ENCODE results near the gene GPR12.

GPR12 gene

DNA sequence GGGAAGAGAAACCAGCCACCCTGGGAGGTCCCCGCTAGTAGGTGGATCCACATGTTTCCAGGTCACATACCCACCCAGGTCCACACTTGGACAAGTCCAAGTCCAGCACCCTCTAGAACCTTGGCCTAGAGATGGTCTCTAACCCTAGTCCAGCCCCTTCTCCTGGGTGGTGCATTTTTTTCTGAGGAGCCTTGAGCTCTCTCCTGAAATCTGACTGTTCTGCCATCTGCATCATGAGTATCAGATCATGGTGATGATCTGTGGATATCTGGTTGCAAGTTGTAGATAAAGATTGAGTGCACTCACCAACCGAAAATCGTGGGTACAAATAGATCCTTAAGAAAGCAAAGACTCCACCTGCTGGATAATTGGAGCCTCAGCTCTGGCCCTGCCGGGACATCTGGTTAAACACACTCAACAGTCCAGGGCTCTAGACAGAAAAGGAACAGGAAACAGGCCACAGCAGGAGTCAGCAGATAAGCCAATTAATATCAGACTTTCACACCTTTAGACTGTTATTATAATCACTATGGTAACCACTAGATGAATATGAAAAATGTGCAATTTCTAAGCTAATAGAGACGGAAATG, 41.1 kb downstream of the GPR12 start:
- Histone ChIP-seq H3K27me3 (ENCODE audit: control insufficient read depth in 1 of 2, insufficient read depth in 2 of 2, low read length in 2 of 2) (no peaks in the 10 kb centered on the region), H3K9me3 (ENCODE audit: control insufficient read depth in 2 of 2, low read length in 2 of 2) (no peaks in the 10 kb centered on the region), H3K27ac (ENCODE audit: low read length) (no peak overlapping the region), H3K36me3 (ENCODE audit: control insufficient read depth in 2 of 2, insufficient read depth in 2 of 2, low read length in 2 of 2) (no peaks in the 10 kb centered on the region), H3K9ac (ENCODE audit: low read length in 2 of 2) (no peak overlapping the region), H3K4me1 (ENCODE audit: control insufficient read depth, insufficient read depth, low read length) (no peaks in the 10 kb centered on the region), H3K4me3 (ENCODE audit: low read length in 2 of 2) (no peak overlapping the region)

DNA sequence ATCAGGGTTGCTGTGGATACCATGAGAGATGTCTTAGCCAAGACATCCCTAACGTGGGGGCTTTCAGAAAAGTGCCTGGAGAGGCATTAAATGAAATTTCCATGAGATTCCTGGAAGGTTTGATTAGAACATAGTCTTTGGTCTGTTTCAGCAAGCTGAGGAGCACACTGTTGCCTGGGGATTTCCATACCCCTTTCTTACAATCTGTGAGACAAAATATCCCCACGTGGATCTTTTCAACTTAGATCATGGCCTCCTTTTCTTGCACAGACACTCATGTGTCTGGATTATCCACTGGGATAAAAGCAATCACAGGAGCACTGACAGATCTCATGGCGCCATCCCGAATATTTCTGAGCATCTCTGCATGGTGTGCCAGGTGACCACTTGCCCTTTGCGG, 41.7 kb downstream of the GPR12 start:
- Histone ChIP-seq H3K27me3 (ENCODE audit: control insufficient read depth in 1 of 2, insufficient read depth in 2 of 2, low read length in 2 of 2) (no peaks in the 10 kb centered on the region), H3K27ac (ENCODE audit: low read length) (no peak overlapping the region), H3K4me3 (ENCODE audit: low read length in 2 of 2) (no peak overlapping the region), H3K9ac (ENCODE audit: low read length in 2 of 2) (no peak overlapping the region), H3K9me3 (ENCODE audit: control insufficient read depth in 2 of 2, low read length in 2 of 2) (no peaks in the 10 kb centered on the region), H3K4me1 (ENCODE audit: control insufficient read depth, insufficient read depth, low read length) (no peaks in the 10 kb centered on the region), H3K36me3 (ENCODE audit: control insufficient read depth in 2 of 2, insufficient read depth in 2 of 2, low read length in 2 of 2) (no peaks in the 10 kb centered on the region)

DNA sequence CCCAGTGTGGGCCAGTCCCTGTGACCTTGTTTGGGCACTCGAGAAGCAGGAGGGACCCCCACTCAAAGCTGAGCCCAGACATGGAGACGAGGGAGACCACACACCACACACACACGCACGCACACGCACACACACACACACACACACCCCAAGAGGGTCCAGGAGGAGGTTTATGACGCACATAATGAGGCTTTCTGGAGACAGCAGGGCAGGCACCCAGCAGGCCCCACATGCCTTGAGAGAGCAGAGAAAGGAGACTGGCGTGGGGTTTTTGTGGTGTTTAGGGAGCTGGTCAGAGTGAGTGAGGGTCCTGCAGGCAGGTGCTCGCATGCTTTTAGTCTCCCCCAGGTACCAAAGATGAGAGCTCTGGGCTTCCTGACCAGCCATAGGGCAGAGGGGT, 42.4 kb downstream of the GPR12 start:
- no peaks in the 10 kb centered on the region for H3K36me3 ChIP-seq (ENCODE audit: control insufficient read depth in 2 of 2, insufficient read depth in 2 of 2, low read length in 2 of 2)

DNA sequence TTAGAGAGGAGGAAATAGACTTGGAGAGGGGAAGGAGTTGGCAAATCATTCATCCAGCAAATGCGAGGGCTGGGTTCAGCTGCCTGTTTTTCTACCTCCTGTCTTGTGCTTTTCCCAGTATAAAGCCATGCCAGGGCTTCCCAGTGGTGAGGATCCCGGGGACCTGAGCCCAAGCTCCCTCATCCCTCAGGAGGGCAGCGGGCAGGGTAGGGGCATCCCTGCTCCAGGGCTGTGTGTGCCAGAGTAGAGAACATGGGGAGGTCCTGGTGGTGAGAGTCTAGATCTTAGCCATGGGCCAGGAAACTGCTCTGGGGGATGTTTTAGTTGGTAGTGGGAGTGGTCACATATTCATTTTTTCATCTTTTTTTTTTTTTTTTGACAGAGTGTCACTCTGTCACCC, 43.6 kb downstream of the GPR12 start:
- Histone ChIP-seq H3K36me3 (ENCODE audit: control insufficient read depth in 2 of 2, insufficient read depth in 2 of 2, low read length in 2 of 2) (no peaks in the 10 kb centered on the region), H3K27ac (ENCODE audit: low read length) (no peak overlapping the region), H3K27me3 (ENCODE audit: control insufficient read depth in 1 of 2, insufficient read depth in 2 of 2, low read length in 2 of 2) (no peaks in the 10 kb centered on the region), H3K4me3 (ENCODE audit: low read length in 2 of 2) (no peak overlapping the region), H3K9me3 (ENCODE audit: control insufficient read depth in 2 of 2, low read length in 2 of 2) (peaks cover 5 to 8% of the 10 kb centered on the region in 2 donors), H3K4me1 (ENCODE audit: control insufficient read depth, insufficient read depth, low read length) (no peaks in the 10 kb centered on the region), H3K9ac (ENCODE audit: low read length in 2 of 2) (no peak overlapping the region)

More for the DNA sequence above, 42.4 kb downstream of the GPR12 start:
- H3K9ac ChIP-seq (ENCODE audit: low read length in 2 of 2) = no peak overlapping the region
- no peaks in the 10 kb centered on the region for H3K27me3 ChIP-seq (ENCODE audit: control insufficient read depth in 1 of 2, insufficient read depth in 2 of 2, low read length in 2 of 2)
- H3K4me3 ChIP-seq (ENCODE audit: low read length in 2 of 2) = no peak overlapping the region
- no peak overlapping the region for H3K27ac ChIP-seq (ENCODE audit: low read length)
- no peaks in the 10 kb centered on the region for H3K4me1 ChIP-seq (ENCODE audit: control insufficient read depth, insufficient read depth, low read length)
- H3K9me3 ChIP-seq (ENCODE audit: control insufficient read depth in 2 of 2, low read length in 2 of 2) = peaks cover 0 to 3% of the 10 kb centered on the region in 2 donors

DNA sequence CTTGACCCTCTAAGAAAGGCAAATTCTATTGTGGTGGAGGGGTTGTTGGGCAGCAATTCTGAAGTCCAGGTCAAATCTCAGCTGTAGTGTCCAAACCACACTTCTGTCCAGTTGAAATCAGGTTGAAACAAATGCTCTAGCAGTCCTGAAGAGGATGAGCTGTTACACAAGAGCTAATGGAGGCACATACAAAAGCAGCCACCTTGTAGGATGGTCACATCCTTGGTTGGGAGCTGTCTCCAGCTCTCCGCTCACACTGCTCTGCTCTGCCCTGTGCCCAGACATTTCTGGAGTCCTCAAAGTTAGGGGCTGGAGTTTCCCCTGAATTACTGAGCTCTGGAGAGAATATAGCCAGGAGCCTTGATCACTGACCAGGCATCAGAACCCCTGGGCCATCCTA, 47.2 kb downstream of the GPR12 start:
- peaks cover 5 to 8% of the 10 kb centered on the region in 2 donors for H3K9me3 ChIP-seq (ENCODE audit: control insufficient read depth in 2 of 2, low read length in 2 of 2)
- no peaks in the 10 kb centered on the region for H3K36me3 ChIP-seq (ENCODE audit: control insufficient read depth in 2 of 2, insufficient read depth in 2 of 2, low read length in 2 of 2)
- no peak overlapping the region for H3K27ac ChIP-seq (ENCODE audit: low read length)
- no peaks in the 10 kb centered on the region for H3K27me3 ChIP-seq (ENCODE audit: control insufficient read depth in 1 of 2, insufficient read depth in 2 of 2, low read length in 2 of 2)
- H3K4me3 ChIP-seq (ENCODE audit: low read length in 2 of 2) = no peak overlapping the region
- H3K4me1 ChIP-seq (ENCODE audit: control insufficient read depth, insufficient read depth, low read length) = no peaks in the 10 kb centered on the region
- no peak overlapping the region for H3K9ac ChIP-seq (ENCODE audit: low read length in 2 of 2)

DNA sequence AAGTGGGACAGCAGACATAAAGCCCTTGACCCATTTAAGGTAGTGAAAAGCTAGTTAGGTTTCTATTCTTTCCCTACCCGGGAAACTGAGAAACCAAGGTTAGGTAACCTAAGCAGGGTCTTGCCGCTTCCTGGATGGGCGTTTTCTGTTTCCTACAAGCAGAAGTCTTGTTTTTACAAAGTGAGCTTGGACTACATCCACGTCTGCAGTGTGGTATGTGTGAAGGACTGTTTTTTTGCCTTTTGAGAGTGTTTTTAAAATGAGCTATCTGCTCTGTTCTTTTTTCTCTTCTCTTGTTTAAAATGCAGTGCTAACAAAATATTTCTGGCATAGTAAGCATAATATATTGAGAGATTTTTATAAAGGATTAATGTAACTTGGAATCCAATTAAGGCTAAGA, 49.4 kb downstream of the GPR12 start:
- no peak overlapping the region for H3K27ac ChIP-seq (ENCODE audit: low read length)
- no peak overlapping the region for H3K9ac ChIP-seq (ENCODE audit: low read length in 2 of 2)

DNA sequence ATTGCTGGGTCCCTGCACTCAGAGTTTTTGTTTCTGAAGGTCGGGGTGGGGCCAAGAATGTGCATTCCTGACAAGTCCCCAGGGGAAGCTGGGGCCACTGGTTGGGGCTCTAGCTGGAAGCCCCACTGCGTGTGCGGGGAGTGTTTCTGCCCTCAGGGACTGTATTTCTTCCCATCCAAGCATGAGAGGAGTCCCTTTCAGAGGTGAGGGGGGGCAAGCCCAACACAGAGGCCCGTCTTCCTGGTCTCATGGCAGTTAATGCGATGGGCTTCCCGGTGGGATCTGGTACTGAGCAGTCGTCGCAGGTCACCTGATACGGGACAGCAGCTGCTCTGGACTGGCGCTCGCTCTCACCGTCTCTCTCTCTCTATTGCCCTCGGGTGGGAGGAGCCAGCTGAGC, 50.4 kb downstream of the GPR12 start:
- no peak overlapping the region for H3K9ac ChIP-seq (ENCODE audit: low read length in 2 of 2)
- H3K27me3 ChIP-seq (ENCODE audit: control insufficient read depth in 1 of 2, insufficient read depth in 2 of 2, low read length in 2 of 2) = no peaks in the 10 kb centered on the region
- H3K4me3 ChIP-seq (ENCODE audit: low read length in 2 of 2) = no peak overlapping the region
- no peaks in the 10 kb centered on the region for H3K36me3 ChIP-seq (ENCODE audit: control insufficient read depth in 2 of 2, insufficient read depth in 2 of 2, low read length in 2 of 2)
- no peaks in the 10 kb centered on the region for H3K4me1 ChIP-seq (ENCODE audit: control insufficient read depth, insufficient read depth, low read length)
- peaks cover 5 to 8% of the 10 kb centered on the region in 2 donors for H3K9me3 ChIP-seq (ENCODE audit: control insufficient read depth in 2 of 2, low read length in 2 of 2)
- no peak overlapping the region for H3K27ac ChIP-seq (ENCODE audit: low read length)

More for the DNA sequence above, 49.4 kb downstream of the GPR12 start:
- Histone ChIP-seq H3K27me3 (ENCODE audit: control insufficient read depth in 1 of 2, insufficient read depth in 2 of 2, low read length in 2 of 2) (no peaks in the 10 kb centered on the region), H3K9me3 (ENCODE audit: control insufficient read depth in 2 of 2, low read length in 2 of 2) (peaks cover 5 to 8% of the 10 kb centered on the region in 2 donors), H3K36me3 (ENCODE audit: control insufficient read depth in 2 of 2, insufficient read depth in 2 of 2, low read length in 2 of 2) (no peaks in the 10 kb centered on the region), H3K4me3 (ENCODE audit: low read length in 2 of 2) (no peak overlapping the region), H3K4me1 (ENCODE audit: control insufficient read depth, insufficient read depth, low read length) (no peaks in the 10 kb centered on the region)

DNA sequence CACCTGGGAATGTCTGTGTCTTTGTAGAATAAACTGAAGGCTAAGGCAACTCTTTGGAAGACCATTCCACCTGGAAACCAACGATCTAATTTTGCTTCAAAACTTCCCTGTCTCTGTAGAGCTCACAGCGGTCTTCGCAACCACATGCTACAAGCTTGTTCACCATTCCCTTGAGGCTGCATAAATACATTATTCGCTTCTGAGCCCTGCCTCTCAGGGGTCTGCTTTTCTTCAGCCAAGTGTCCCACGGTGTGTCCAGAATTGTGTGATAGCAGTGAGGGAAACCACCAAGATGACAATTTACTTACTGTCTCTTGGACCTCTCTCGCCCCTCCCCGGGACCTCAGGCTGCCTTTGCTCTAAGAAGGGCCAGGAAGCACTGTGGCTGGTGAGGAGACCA, 51.1 kb downstream of the GPR12 start:
- H3K36me3 ChIP-seq (ENCODE audit: control insufficient read depth in 2 of 2, insufficient read depth in 2 of 2, low read length in 2 of 2) = no peaks in the 10 kb centered on the region
- H3K27me3 ChIP-seq (ENCODE audit: control insufficient read depth in 1 of 2, insufficient read depth in 2 of 2, low read length in 2 of 2) = no peaks in the 10 kb centered on the region
- H3K4me1 ChIP-seq (ENCODE audit: control insufficient read depth, insufficient read depth, low read length) = no peaks in the 10 kb centered on the region
- no peak overlapping the region for H3K27ac ChIP-seq (ENCODE audit: low read length)
- no peak overlapping the region for H3K4me3 ChIP-seq (ENCODE audit: low read length in 2 of 2)
- H3K9me3 ChIP-seq (ENCODE audit: control insufficient read depth in 2 of 2, low read length in 2 of 2) = peaks cover 5 to 8% of the 10 kb centered on the region in 2 donors
- H3K9ac ChIP-seq (ENCODE audit: low read length in 2 of 2) = no peak overlapping the region

DNA sequence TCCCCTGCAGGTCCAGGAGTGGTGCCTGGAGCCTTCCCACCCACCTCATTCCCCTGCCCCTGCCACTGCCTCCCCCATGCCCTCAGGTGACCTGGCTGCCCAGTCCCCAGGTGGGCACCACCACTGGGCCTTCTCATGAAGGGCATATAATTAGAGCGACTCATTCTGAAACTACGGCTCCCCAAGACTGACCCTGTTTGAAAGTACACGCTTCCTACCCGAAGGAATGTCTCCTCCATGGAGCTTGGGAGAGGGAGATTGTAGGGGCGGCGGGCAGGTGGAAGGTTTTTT, 52.6 kb downstream of the GPR12 start:
- Histone ChIP-seq H3K9me3 (ENCODE audit: control insufficient read depth in 2 of 2, low read length in 2 of 2) (peaks cover 4 to 5% of the 10 kb centered on the region in 2 donors), H3K4me3 (ENCODE audit: low read length in 2 of 2) (no peak overlapping the region), H3K9ac (ENCODE audit: low read length in 2 of 2) (no peak overlapping the region), H3K27me3 (ENCODE audit: control insufficient read depth in 1 of 2, insufficient read depth in 2 of 2, low read length in 2 of 2) (no peaks in the 10 kb centered on the region), H3K27ac (ENCODE audit: low read length) (no peak overlapping the region), H3K36me3 (ENCODE audit: control insufficient read depth in 2 of 2, insufficient read depth in 2 of 2, low read length in 2 of 2) (no peaks in the 10 kb centered on the region), H3K4me1 (ENCODE audit: control insufficient read depth, insufficient read depth, low read length) (no peaks in the 10 kb centered on the region)

DNA sequence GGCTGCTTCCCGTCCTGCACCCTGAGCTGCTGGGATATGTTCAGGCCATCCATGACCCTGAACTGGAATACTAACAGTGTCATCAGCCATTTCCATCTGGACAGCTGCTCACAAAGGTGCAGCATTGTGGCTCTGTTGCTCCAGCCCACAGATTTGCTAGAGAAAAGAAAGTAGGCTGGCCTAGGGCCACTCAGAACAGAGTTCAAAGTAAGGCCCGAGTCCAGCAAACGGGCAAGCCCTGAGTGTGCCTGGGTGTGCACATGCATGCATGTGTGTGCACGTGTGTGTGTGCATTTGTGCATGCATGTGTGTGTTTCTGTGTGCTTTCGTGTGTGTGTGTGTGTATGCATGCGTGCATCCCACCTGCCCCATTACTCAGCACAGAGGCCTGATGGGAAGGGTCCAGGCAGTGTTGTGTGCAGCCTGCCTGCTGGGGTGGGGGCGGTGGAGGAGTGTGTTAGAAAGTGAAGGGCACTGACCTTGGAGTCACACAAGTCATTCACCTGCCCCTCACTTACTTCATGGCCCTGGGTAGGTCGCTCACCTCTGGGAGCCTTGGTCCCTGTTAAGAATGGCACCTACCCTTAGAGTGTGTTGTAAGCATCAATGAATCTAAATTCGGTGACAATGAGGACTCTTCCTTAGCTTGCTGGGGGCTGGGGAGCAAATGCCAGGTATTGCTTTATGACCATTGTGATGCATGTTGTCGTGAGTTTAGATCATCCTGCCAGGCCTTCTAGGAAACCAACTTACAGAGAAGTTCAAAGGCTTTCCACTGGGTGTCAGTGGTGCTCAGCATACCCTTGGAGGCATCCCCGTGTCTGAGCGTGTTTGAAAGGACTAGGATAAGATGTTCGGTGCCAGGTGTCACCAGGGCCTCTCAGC, 53.2 kb downstream of the GPR12 start:
- no peak overlapping the region for H3K4me3 ChIP-seq (ENCODE audit: low read length in 2 of 2)
- H3K36me3 ChIP-seq (ENCODE audit: control insufficient read depth in 2 of 2, insufficient read depth in 2 of 2, low read length in 2 of 2) = no peaks in the 10 kb centered on the region
- H3K27me3 ChIP-seq (ENCODE audit: control insufficient read depth in 1 of 2, insufficient read depth in 2 of 2, low read length in 2 of 2) = no peaks in the 10 kb centered on the region
- peaks cover 0 to 3% of the 10 kb centered on the region in 2 donors for H3K9me3 ChIP-seq (ENCODE audit: control insufficient read depth in 2 of 2, low read length in 2 of 2)
- H3K9ac ChIP-seq (ENCODE audit: low read length in 2 of 2) = no peak overlapping the region
- H3K4me1 ChIP-seq (ENCODE audit: control insufficient read depth, insufficient read depth, low read length) = no peaks in the 10 kb centered on the region
- H3K27ac ChIP-seq (ENCODE audit: low read length) = no peak overlapping the region

DNA sequence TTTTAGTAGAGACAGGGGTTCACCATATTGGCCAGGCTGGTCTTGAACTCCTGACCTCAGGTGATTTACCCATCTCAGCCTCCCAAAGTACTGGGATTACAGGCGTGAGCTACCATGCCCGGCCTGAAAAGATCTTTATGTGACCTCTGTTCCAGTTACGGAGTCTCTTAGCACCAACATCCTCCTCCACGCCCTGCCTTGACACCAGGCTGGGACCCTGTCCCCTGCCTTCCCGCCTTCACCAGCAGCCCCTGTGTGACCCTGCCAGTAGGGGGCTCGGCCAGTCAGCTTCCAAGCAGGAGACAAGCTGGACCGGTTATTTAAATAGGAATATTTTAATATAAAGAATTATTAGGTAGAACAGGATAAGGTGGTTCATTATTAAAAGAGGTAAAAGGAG, 54.2 kb downstream of the GPR12 start:
- H3K36me3 ChIP-seq (ENCODE audit: control insufficient read depth in 2 of 2, insufficient read depth in 2 of 2, low read length in 2 of 2) = no peaks in the 10 kb centered on the region
- H3K9ac ChIP-seq (ENCODE audit: low read length in 2 of 2) = no peak overlapping the region
- no peaks in the 10 kb centered on the region for H3K4me1 ChIP-seq (ENCODE audit: control insufficient read depth, insufficient read depth, low read length)

More for the DNA sequence above, 54.2 kb downstream of the GPR12 start:
- Histone ChIP-seq H3K27me3 (ENCODE audit: control insufficient read depth in 1 of 2, insufficient read depth in 2 of 2, low read length in 2 of 2) (no peaks in the 10 kb centered on the region), H3K9me3 (ENCODE audit: control insufficient read depth in 2 of 2, low read length in 2 of 2) (no peaks in the 10 kb centered on the region), H3K4me3 (ENCODE audit: low read length in 2 of 2) (no peak overlapping the region), H3K27ac (ENCODE audit: low read length) (no peak overlapping the region)

Measured in stomach smooth muscle (tissue), 2 donors.